Endothelial cell (in vitro differentiated cells): ENCODE results near the gene RNH1. TPM values are rescaled to one million over a fixed set of nuclear protein-coding genes. Genes with fewer than 3 reads are reported as not detected.

Source experiments
- DNase-seq: peaks from one replicate; pipeline ENCODE4 v3.0.0; 2021; ENCODE audit warnings: low spot score
- H3K27ac Mint-ChIP-seq: one replicate; pipeline ENCODE4 v1.8.0; 2021; ENCODE audit warnings: mixed read lengths, inconsistent platforms; ENCODE audit not compliant: unreplicated experiment
- H3K27me3 Mint-ChIP-seq: one replicate; pipeline ENCODE4 v1.8.0; 2021; ENCODE audit warnings: mild to moderate bottlenecking, moderate library complexity, mixed read lengths, inconsistent platforms; ENCODE audit not compliant: unreplicated experiment
- H3K36me3 Mint-ChIP-seq: one replicate; pipeline ENCODE4 v1.8.0; 2021; ENCODE audit warnings: mild to moderate bottlenecking, low read depth, mixed read lengths, inconsistent platforms; ENCODE audit not compliant: unreplicated experiment
- H3K4me1 Mint-ChIP-seq: one replicate; pipeline ENCODE4 v1.8.0; 2021; ENCODE audit warnings: mild to moderate bottlenecking, mixed read lengths, inconsistent platforms; ENCODE audit not compliant: unreplicated experiment
- H3K4me3 Mint-ChIP-seq: one replicate; pipeline ENCODE4 v1.8.0; 2021; ENCODE audit warnings: mild to moderate bottlenecking, mixed read lengths, inconsistent platforms; ENCODE audit not compliant: unreplicated experiment
- H3K9me3 Mint-ChIP-seq: one replicate; pipeline ENCODE4 v1.8.0; 2021; ENCODE audit warnings: mixed read lengths, inconsistent platforms; ENCODE audit not compliant: unreplicated experiment
- total RNA-seq: library from RNA; stranded (reverse); fragmentation: NEBNext Ultra II Directional; extraction: Animal tissue kit (Norgen Biotek cat#: 25700); gene quantifications from one replicate; pipeline ENCODE4 v1.2.1, GENCODE V29; 2021; ENCODE audit not compliant: unreplicated experiment
- TF ChIP-seq, protein P1 (sequence below): fragments of 200-600 bp; sonication (generic); IDR thresholded peaks from one replicate; pipeline ENCODE4 v1.5.0; 2021; ENCODE audit warnings: antibody characterized with exemption; ENCODE audit not compliant: unreplicated experiment

The RNH1 gene
- total RNA-seq, 1 donor from 2014 or later, result 61.1 TPM

DNA sequence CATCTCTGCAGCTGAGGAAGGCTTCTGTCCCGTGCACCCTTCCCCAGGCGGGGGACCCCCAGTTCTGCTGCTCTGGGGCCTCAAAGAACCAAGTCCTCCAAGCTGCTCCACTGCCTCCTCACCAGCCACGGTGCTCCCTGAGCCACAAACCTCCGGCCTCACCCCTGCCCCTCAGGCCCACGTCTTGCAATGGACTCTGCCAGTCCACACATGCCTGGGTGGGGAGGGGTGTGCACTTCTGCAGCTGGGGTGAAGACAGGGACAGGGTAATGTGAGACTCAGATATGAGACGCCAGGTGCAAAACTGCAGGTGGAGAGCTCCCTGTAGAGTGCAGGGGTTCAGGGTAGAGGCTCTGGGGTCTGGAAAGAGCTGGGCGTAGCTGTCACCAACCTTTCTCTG, 60.2 kb downstream of the RNH1 start:
- TF ChIP-seq, protein P1, sequence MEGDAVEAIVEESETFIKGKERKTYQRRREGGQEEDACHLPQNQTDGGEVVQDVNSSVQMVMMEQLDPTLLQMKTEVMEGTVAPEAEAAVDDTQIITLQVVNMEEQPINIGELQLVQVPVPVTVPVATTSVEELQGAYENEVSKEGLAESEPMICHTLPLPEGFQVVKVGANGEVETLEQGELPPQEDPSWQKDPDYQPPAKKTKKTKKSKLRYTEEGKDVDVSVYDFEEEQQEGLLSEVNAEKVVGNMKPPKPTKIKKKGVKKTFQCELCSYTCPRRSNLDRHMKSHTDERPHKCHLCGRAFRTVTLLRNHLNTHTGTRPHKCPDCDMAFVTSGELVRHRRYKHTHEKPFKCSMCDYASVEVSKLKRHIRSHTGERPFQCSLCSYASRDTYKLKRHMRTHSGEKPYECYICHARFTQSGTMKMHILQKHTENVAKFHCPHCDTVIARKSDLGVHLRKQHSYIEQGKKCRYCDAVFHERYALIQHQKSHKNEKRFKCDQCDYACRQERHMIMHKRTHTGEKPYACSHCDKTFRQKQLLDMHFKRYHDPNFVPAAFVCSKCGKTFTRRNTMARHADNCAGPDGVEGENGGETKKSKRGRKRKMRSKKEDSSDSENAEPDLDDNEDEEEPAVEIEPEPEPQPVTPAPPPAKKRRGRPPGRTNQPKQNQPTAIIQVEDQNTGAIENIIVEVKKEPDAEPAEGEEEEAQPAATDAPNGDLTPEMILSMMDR, result no peak
- Mint-ChIP-seq H3K4me1 (peaks cover 12% of the 10 kb centered on the region), H3K36me3 (peaks cover 3% of the 10 kb centered on the region), H3K27ac (no peak overlapping the region), H3K4me3 (no peak overlapping the region), H3K9me3 (no peaks in the 10 kb centered on the region), H3K27me3 (peaks cover 6% of the 10 kb centered on the region)
- no peak for DNase-seq

DNA sequence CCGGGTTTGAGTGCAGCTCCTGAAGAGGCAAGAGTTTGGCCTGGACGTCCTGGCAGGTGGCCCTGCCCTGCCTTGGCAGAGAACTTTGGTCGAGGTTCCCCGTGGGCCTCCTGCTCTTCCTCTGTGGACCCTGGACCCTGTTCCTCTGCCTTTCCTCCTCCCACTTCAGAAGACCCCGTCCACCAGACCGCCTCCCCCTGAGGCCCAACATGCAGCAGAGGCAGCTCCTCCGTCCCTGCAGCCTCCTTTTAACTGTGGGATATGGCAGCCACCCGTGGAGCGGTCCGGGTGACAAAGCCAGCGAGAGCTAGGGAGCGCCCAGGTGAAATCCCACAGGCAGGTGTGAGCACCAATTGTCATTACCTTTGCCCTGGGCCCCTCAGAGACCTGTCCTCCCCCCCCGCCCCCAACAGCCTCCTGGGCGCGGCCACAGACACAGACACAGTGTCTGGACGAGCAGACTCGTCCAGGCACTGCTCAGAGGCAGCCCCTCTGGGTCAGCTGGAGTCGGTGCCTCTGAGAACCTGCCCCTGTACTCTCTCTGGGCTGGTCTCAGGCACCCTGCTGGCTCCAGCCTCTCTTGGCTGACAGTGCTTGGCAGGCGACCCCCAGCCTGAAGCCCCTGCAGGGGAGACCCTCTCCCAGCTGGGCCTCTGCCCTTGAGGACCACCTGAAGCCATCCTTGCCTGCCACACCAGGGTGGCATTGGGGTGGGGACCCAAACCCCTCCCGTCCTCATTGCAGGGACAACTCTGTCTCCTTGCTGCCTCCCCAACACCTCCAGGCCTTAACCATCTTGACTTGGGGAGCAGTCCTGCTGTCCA, 61.1 kb downstream of the RNH1 start:
- TF ChIP-seq, protein P1, result no peak
- no peak overlapping the region for H3K27ac Mint-ChIP-seq
- H3K4me3 Mint-ChIP-seq, result no peak overlapping the region
- H3K9me3 Mint-ChIP-seq, result no peaks in the 10 kb centered on the region
- peaks cover 5% of the 10 kb centered on the region for H3K4me1 Mint-ChIP-seq
- peaks cover 2% of the 10 kb centered on the region for H3K36me3 Mint-ChIP-seq
- H3K27me3 Mint-ChIP-seq, result peaks cover 4% of the 10 kb centered on the region
- no peak for DNase-seq

Other genes starting within 250 kb of the RNH1 start
- not detected for gene NLRP6, start 228.8 kb downstream of the RNH1 start, total RNA-seq
- gene PGGHG, start 218.1 kb downstream of the RNH1 start, total RNA-seq, result 69.7 TPM
- gene IFITM5, start 207.7 kb downstream of the RNH1 start, total RNA-seq, result not detected
- 205 TPM for gene IFITM2, start 199.4 kb downstream of the RNH1 start, total RNA-seq
- 23.4 TPM for gene IFITM1, start 193.2 kb downstream of the RNH1 start, total RNA-seq
- 446 TPM for gene IFITM3, start 186.4 kb downstream of the RNH1 start, total RNA-seq
- 14.9 TPM for gene B4GALNT4, start 137.7 kb downstream of the RNH1 start, total RNA-seq
- gene PKP3, start 113.0 kb downstream of the RNH1 start, total RNA-seq, result 0.49 TPM
- gene SIGIRR, start 92.2 kb downstream of the RNH1 start, total RNA-seq, result 18.7 TPM
- gene ANO9, start 65.2 kb downstream of the RNH1 start, total RNA-seq, result 0.41 TPM
- gene PTDSS2, start 57.0 kb downstream of the RNH1 start, total RNA-seq, result 46.4 TPM
- 92.4 TPM for gene HRAS, start 28.3 kb upstream of the RNH1 start, total RNA-seq
- 2.6 TPM for gene LRRC56, start 30.3 kb upstream of the RNH1 start, total RNA-seq
- gene LMNTD2, start 53.5 kb upstream of the RNH1 start, total RNA-seq, result 4.2 TPM
- 8.9 TPM for gene RASSF7, start 53.7 kb upstream of the RNH1 start, total RNA-seq
- gene PHRF1, start 69.2 kb upstream of the RNH1 start, total RNA-seq, result 29.5 TPM
- gene IRF7, start 108.7 kb upstream of the RNH1 start, total RNA-seq, result 11.6 TPM
- not detected for gene CDHR5, start 117.7 kb upstream of the RNH1 start, total RNA-seq
- gene SCT, start 119.9 kb upstream of the RNH1 start, total RNA-seq, result 1.8 TPM
- gene DRD4, start 130.0 kb upstream of the RNH1 start, total RNA-seq, result 0.33 TPM
- 118 TPM for gene DEAF1, start 188.0 kb upstream of the RNH1 start, total RNA-seq
- gene TMEM80, start 188.6 kb upstream of the RNH1 start, total RNA-seq, result 22.9 TPM
- 8.0 TPM for gene EPS8L2, start 199.0 kb upstream of the RNH1 start, total RNA-seq
- 123 TPM for gene TALDO1, start 240.2 kb upstream of the RNH1 start, total RNA-seq